K562 (cell line): ENCODE results near the gene CDK1. TPM values are rescaled to one million over a fixed set of nuclear protein-coding genes. Genes with fewer than 3 reads are reported as not detected.

Experiments used
- COPS2 ChIP-seq: fragments of 450-650 bp; conservative IDR thresholded peaks from 2 replicates; pipeline ENCODE4 v1.6.1; 2016; ENCODE audit warnings: mild to moderate bottlenecking, moderate library complexity
- DIDO1 ChIP-seq: fragments of 450-650 bp; IDR thresholded peaks from 2 replicates; pipeline ENCODE4 v1.6.1; 2016; ENCODE audit warnings: low read depth, missing biosample characterization, missing genetic modification characterization
- ELF2 ChIP-seq: fragments of 250-450 bp; sonication (Bioruptor Pico); IDR thresholded peaks from 2 replicates; pipeline ENCODE4 v1.5.0; 2021; ENCODE audit warnings: mild to moderate bottlenecking
- GTF2A2 ChIP-seq: IDR thresholded peaks from 2 replicates; pipeline ENCODE4 v1.6.1; 2016; ENCODE audit warnings: mild to moderate bottlenecking, missing genetic modification characterization, missing compliant biosample characterization
- HNRNPK ChIP-seq: fragments of 200-400 bp; formaldehyde crosslinking; IDR thresholded peaks from one replicate; pipeline ENCODE4 v1.6.1; 2018; ENCODE audit warnings: mild to moderate bottlenecking, low read depth, low read length; ENCODE audit not compliant: poor library complexity, severe bottlenecking
- MAFG ChIP-seq: fragments of 450-650 bp; conservative IDR thresholded peaks from 2 replicates; pipeline ENCODE4 v1.6.1; 2016; ENCODE audit warnings: missing genetic modification characterization, missing compliant biosample characterization
- PHF8 ChIP-seq: fragments of 200-600 bp; sonication (generic); IDR thresholded peaks from 2 replicates; pipeline ENCODE4 v1.6.1; 2012; ENCODE audit warnings: mixed run types, mild to moderate bottlenecking, inconsistent platforms, low read length, moderate library complexity, borderline replicate concordance
- SAP30 ChIP-seq: fragments of 200-600 bp; sonication (generic); IDR thresholded peaks from 2 replicates; pipeline ENCODE4 v1.6.1; 2012; ENCODE audit warnings: borderline replicate concordance, low read depth, mild to moderate bottlenecking, moderate library complexity, low read length, control low read depth, inconsistent platforms; ENCODE audit not compliant: insufficient read depth, poor library complexity, severe bottlenecking
- SMAD3 ChIP-seq: fragments of 450-650 bp; formaldehyde crosslinking; conservative IDR thresholded peaks from 2 replicates; pipeline ENCODE4 v1.4.0; 2020; ENCODE audit warnings: mild to moderate bottlenecking
- ZNF12 ChIP-seq: sonication (generic); formaldehyde crosslinking; IDR thresholded peaks from 2 replicates; pipeline ENCODE4 v1.4.0; 2020; ENCODE audit warnings: mild to moderate bottlenecking, missing genetic modification reagents
- ZNF282 ChIP-seq: sonication (generic); formaldehyde crosslinking; IDR thresholded peaks from 2 replicates; pipeline ENCODE4 v1.8.1; 2023; ENCODE audit warnings: missing genetic modification reagents
- ZNF583 ChIP-seq: fragments of 250-450 bp; sonication (Bioruptor Pico); IDR thresholded peaks from 2 replicates; pipeline ENCODE4 v1.4.0; 2020
- ZNF77 ChIP-seq: fragments of 250-450 bp; sonication (Bioruptor Pico); IDR thresholded peaks from 2 replicates; pipeline ENCODE4 v1.5.0; 2020
- polyA plus RNA-seq, 8 experiments: library from polyadenylated mRNA; depleted of rRNA in 4 of 8; stranded (reverse) in 5 of 8; unstranded in 3 of 8; fragments of >200 nt; fragmentation: Nextera tagmentation in 2 of 8; fragmentation: Illumina TruSeq in 1 of 8; extraction: Ambion mirVana in 2 of 8; extraction: Trizol in 1 of 8; gene quantifications; 2 replicates each; pipeline versions ENCODE4 v1.2.1 to v1.2.3, GENCODE V29; 2011 to 2014; ENCODE audit warnings: inconsistent platforms in 1 of 8, missing spikeins in 1 of 8
- total RNA-seq, 7 experiments: library from RNA; depleted of rRNA in 6 of 7; stranded (reverse); fragments of >200 nt in 6 of 7; fragmentation: Illumina TruSeq in 2 of 7; extraction: Trizol in 2 of 7; gene quantifications; 2 replicates each; pipeline versions ENCODE4 v1.2.1 to v1.2.3, GENCODE V29; 2011 to 2021; ENCODE audit warnings: low replicate concordance in 1 of 7
- TF ChIP-seq, protein P1 (sequence below), 2 experiments: fragments of 450-650 bp in 1 of 2; sonication (generic) in 1 of 2; formaldehyde crosslinking in 1 of 2; IDR thresholded peaks; 2 replicates each; pipeline versions ENCODE4 v1.7.1 to v1.9.0; 2016 to 2022; ENCODE audit warnings: inconsistent platforms in 1 of 2, mild to moderate bottlenecking in 1 of 2, missing genetic modification reagents in 1 of 2
- TF ChIP-seq, protein P2 (sequence below), 3 experiments: fragments of 200-800 bp in 1 of 3; sonication (Bioruptor generic) in 1 of 3; sonication (generic) in 1 of 3; formaldehyde crosslinking in 1 of 3; IDR thresholded peaks; 2 replicates each; pipeline versions ENCODE4 v1.6.1 to v1.8.0; 2016 to 2022; ENCODE audit warnings: mild to moderate bottlenecking in 2 of 3, missing compliant biosample characterization in 2 of 3, missing genetic modification characterization in 2 of 3, missing genetic modification reagents in 1 of 3

The CDK1 gene
- total and polyA plus RNA-seq, 9 of the 15 experiments (the other 6 are each of a cell fraction or from before 2014, with no cell fraction given): 156 to 685 (median 236) TPM

DNA sequence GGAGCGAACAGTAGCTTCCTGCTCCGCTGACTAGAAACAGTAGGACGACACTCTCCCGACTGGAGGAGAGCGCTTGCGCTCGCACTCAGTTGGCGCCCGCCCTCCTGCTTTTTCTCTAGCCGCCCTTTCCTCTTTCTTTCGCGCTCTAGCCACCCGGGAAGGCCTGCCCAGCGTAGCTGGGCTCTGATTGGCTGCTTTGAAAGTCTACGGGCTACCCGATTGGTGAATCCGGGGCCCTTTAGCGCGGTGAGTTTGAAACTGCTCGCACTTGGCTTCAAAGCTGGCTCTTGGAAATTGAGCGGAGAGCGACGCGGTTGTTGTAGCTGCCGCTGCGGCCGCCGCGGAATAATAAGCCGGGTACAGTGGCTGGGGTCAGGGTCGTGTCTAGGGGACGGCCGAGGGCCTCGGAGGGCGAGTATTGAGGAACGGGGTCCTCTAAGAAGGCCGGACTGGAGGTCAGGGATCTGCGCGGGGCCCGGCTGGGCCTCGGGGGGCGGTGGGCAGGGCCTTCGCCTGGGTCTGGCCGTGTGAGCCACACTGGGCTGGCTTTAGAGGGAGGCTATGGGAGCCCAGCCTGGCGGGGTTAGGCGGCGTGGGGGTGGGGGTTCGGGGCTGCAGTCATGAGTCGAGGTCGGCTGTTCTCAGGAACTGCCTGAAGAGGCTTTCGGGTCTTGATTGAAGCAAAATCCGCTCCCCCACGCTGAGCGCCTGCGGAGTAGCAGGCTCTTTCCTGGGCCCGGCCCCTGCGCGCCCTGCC is at the start of gene CDK1 (continued):
- TF ChIP-seq, protein P1, sequence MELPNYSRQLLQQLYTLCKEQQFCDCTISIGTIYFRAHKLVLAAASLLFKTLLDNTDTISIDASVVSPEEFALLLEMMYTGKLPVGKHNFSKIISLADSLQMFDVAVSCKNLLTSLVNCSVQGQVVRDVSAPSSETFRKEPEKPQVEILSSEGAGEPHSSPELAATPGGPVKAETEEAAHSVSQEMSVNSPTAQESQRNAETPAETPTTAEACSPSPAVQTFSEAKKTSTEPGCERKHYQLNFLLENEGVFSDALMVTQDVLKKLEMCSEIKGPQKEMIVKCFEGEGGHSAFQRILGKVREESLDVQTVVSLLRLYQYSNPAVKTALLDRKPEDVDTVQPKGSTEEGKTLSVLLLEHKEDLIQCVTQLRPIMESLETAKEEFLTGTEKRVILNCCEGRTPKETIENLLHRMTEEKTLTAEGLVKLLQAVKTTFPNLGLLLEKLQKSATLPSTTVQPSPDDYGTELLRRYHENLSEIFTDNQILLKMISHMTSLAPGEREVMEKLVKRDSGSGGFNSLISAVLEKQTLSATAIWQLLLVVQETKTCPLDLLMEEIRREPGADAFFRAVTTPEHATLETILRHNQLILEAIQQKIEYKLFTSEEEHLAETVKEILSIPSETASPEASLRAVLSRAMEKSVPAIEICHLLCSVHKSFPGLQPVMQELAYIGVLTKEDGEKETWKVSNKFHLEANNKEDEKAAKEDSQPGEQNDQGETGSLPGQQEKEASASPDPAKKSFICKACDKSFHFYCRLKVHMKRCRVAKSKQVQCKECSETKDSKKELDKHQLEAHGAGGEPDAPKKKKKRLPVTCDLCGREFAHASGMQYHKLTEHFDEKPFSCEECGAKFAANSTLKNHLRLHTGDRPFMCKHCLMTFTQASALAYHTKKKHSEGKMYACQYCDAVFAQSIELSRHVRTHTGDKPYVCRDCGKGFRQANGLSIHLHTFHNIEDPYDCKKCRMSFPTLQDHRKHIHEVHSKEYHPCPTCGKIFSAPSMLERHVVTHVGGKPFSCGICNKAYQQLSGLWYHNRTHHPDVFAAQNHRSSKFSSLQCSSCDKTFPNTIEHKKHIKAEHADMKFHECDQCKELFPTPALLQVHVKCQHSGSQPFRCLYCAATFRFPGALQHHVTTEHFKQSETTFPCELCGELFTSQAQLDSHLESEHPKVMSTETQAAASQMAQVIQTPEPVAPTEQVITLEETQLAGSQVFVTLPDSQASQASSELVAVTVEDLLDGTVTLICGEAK (IDR thresholded peaks at IDR 0.05): no peak
- TF ChIP-seq, protein P1 (CRISPR knock-in tag; IDR thresholded peaks at IDR 0.05): no peak
- TF ChIP-seq ZNF12 (CRISPR knock-in tag): peak; percentile 68; the same call in 1 of the 2 replicates
- TF ChIP-seq COPS2: no peak
- TF ChIP-seq, protein P2, sequence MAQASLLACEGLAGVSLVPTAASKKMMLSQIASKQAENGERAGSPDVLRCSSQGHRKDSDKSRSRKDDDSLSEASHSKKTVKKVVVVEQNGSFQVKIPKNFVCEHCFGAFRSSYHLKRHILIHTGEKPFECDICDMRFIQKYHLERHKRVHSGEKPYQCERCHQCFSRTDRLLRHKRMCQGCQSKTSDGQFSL (CRISPR knock-in tag; IDR thresholded peaks at IDR 0.05): no peak
- TF ChIP-seq, protein P2 (tag; IDR thresholded peaks at IDR 0.05): no peak; a peak in 1 of 4 replicates
- TF ChIP-seq GTF2A2 (tag): 0 out of 2 replicates have a peak, but pooled peaks have one; percentile 34
- TF ChIP-seq SAP30: peak; percentile 99
- no peak for TF ChIP-seq SMAD3 (CRISPR knock-in tag)
- no peak for TF ChIP-seq ZNF282 (CRISPR knock-in tag)
- no peak for TF ChIP-seq ZNF583
- no peak for TF ChIP-seq ZNF77 (CRISPR knock-in tag)
- no peak for TF ChIP-seq MAFG (tag)
- TF ChIP-seq DIDO1 (tag): no peak
- no peak for TF ChIP-seq HNRNPK
- no peak for TF ChIP-seq ELF2 (CRISPR knock-in tag)
- peak; percentile 98 for TF ChIP-seq PHF8
